NCI-H1048 (cell line): Measurements from ENCODE around the gene MICU1.
A peak's percentile ranks its signal among the peaks of the same experiment; 100 is the strongest.
"Not testable (repeated sequence)": the region's sequence is repeated elsewhere in the genome, so short reads cannot be mapped to it uniquely, and the experiment has no call there.

Experiments
- DNase-seq: peaks from one replicate; lab custom pipeline; 2025; lab: John Stamatoyannopoulos, UW

Gene MICU1

DNA sequence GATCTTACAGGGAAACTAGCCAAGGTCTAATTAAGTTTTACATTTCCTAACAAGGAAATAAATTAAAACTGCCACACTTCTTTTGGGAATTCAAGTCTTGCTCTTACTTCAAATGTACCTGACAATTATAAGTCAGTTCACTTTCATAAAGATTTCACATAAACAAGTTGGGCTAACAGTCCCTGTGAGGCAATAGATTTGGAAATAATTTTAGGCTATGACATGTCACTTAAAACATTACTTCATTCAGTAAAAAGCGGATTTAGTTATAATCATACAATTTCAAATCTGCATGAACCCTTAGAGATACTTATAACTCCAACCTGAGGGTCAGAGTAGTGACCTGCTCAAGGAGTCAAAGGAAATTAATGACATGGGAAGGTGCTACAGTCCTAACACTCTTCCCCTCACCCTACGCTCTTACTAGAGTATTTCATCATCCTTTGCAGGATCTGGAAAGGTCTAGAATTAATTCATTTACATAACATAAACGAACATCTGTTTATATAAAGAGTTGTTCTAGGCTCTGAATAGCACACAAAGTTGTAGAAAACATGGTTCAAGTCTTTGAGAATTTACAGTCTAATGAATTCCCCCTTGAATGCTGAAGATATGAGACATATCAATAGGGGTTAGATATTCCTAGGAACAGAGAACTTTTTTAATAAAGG, 238.8 kb downstream of the MICU1 start:
- no peak for DNase-seq

GRCh38 chr10:72385724-72386123, 240.2 kb downstream of the MICU1 start:
- no peak for DNase-seq

GRCh38 chr10:72384982-72385381, 240.9 kb downstream of the MICU1 start:
- DNase-seq, result not testable (repeated sequence)

GRCh38 chr10:72379776-72380175, 246.1 kb downstream of the MICU1 start:
- DNase-seq, result no peak

DNA sequence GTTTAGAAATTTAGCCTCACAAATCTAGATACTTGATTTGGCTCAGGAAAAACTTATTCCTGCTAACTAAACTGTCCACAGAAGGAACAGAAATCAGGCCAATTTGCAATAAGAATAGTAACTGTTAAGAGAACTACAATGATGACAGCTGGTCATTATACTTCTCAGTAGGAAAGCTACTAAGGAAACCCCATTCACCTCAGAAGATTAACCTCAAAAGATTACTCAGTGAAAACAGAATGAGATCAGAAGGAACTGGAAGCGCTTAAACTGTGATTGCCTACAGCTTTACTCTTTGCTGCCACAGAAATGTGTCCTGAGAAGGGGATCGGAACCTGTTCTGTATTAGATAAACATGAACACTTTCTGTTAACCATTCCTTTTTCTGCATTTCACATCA, 246.8 kb downstream of the MICU1 start:
- no peak for DNase-seq

DNA sequence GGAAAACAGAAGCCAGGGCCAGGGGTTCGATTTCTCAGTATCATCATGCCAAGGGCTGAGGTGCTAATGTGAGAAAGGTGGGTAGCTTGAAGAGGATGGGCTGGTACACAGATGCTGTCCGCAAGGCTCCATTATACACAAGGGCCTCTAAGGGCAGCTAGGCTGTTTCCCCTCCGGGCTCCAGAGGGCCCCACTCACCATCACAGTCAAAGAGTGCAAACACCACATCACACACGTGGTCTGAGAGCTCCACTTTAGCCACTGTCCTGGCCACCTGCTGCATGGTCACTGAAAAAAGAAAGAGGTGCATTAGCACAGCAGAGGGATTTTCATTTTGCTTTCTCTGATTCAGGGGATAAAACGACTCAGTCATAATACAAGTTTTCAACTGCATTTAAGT, 250.3 kb downstream of the MICU1 start:
- no peak for DNase-seq

DNA sequence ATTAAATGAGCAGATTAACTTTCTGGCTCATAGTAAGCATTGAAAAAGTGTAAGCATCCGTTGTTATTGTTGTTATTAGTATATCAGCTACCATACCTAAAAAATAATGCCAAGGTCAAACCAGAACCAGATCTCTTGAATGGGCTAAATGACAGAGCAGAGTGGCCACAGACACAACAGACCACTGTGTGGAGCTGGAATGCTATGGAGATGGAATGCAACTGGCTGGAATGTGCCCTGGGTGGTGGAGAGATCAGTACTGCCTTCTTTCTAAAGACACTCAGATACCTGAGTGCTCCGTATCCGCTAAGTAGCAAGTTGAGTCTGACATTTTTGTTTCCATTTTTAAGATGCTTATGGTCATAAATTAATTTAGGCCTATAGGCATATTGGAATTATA, 250.7 kb downstream of the MICU1 start:
- DNase-seq, result no peak

- no peak for DNase-seq
Observed at GRCh38 chr10:72370201-72370722, 255.6 kb downstream of the MICU1 start.

DNA sequence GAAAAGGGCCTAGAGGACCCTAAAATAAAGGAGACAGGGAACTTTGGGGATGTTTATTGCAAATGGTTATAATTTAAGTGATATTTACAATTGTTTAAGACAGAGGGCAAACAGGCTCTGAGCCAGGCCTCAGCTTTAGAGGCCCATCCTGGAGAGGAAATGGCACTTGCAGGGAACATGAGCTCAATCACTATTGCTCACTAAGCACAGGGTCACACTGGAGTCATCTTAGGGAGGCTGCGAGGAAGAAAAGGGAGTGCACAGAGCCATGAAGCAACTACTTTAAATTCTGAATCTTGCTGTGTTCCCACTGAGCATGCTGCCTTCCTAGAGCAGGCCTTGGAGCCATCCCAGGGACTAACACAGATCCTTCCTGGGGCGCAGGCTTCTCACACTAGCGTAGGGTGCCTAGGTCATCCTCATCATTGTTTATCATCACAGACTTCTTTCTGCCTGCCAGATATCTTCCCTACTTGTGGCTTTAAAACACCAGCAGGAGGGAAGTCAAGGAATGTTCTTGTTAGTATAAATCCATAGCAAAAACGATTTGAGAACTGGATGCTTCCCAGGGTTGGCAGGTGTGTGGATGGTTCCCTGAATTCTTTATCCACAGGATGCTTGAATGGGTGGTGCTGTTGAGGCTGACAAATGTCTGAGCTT, 258.4 kb downstream of the MICU1 start:
- DNase-seq, result no peak

DNA sequence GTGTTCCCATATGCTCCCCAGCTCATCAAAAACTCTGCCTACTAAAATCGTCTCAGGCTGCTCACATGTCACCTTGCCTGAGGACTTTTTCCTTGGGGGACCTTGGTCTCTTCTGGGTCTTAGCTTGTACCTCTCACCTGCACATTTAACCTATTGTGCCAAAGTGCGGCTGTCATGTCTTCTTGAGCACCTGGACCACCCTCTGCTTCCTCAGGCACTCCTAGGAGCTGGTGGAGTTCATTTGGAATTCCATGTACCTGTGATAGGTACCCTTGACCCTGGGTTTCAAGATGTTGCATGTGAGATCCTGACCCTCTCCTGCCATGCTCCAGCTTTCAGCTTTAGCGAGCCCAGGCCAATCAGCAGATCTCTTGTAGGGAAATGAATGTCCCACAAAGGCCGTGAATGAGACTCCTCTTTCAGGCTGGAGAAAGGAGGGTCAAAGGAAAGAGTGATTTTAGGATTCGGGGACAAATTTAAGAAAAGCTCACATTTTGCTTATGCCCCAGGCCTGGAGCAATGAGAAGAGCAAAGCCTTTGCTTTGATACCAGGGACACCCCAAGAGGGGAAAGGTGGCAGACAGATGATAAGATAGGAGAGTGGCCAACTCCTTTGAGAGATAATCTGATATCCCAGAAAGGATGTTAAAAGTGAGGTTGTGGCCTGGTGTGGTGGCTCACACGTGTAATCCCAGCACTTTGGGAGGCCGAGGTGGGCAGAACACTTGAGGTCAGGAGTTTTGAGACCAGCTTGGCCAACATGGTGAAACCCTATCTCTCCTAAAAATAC, 260.6 kb downstream of the MICU1 start:
- DNase-seq, result no peak

- peak; percentile 74 for DNase-seq
Observed at GRCh38 chr10:72364239-72364777, 261.6 kb downstream of the MICU1 start.

- no peak for DNase-seq
Observed at GRCh38 chr10:72356987-72357386, 268.9 kb downstream of the MICU1 start.

DNA sequence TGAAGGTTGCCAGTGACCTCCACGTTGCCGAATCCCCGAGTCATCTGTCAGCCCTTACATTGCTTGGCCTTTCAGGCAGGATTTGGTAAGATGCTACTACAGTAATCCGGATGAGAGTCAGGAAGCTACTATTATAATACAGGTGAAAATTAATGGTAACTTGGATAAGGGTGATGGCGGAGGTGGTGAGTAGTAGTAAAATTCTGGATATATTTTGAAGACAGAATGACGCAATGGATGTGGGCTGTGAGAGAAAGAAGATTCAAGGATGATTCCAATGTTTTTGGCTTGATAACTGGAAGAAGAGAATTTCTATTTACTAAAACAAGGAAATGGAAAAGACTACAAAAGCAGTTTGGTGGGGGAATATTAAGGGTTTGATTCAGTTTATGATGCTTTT, 269.8 kb downstream of the MICU1 start:
- no peak for DNase-seq

DNA sequence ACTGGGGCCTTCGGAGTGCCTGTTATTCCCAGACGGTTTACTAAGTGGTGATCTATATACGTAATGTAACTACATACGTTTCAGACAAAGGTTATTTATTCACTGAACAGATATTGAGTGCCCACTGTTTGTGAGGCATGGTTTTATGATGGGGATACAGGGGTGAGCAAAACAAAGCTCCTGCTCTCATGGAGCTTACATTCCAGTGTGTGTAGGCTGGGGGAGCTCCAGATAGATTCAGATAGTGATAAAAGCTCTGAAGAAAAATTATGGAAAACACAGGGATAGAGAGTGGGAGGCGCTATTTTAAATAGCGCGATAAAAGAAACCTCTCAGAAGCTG, 270.7 kb downstream of the MICU1 start:
- no peak for DNase-seq

DNA sequence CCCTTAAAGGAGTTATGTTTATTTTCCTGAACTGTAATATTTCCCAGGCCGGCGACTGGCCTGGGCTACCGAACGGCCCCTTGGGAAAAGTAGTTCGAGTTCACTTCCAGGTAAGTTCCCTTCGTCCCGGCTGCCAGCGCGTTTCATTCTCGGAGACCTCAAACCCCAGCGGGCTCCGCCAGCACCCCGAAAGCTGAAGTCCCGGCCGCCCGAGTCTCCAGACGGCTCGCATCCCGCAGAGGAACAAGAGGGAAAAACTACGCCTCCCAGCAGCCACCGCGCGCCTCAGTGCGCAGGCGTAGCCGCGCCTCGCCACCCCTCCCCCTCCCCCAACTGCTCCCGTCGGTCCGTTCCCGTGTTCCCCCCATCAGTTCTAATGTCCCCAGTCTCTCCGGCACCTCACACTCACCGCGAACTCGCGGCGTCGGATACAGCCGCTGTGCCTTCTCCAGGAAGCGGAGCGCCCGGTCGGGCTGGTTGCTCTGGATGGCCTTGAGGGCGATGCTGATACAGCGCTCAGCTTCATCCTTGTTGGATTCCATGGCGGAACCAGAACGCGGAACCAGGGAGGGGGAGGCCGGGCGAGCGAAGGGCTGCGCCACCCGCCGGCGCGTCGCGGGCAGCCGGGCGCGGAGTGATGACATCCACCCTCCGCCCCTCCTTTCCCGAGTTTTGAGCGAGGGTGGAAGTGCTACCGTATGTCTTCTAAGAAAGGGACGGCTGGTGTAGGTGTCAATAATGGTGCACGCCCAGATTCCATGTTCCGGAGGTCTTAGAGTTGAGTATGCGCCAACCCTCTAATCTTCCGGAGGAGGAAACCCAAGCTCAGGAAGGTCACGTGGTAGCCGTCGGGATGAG, 271.3 kb downstream of the MICU1 start, which contains the start of gene DNAJB12:
TSS of gene DNAJB12 (minus strand) at position 564 of the 858 bp plus-strand sequence. CDS start at position 542, 22 bp downstream.
- peak; percentile 84 for DNase-seq

DNA sequence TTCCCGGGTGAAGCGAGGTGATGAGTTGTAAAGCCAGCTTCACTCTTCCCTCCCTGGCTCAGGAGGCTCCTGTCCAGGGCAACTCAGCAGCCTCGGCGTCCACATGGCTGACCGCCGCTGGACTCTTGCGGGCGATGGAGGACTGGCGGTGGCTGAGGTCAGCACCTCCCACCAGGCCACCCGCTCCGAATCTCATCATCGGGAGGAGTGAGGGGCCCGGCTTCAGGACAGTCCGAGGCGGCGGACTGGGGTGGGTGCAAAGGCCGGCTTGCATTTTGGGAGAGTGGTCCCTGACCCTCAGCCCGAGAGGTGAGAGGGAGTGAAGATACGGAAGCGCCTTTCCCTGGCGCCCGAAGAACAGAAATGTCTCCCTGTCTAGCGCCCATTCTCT, 271.9 kb downstream of the MICU1 start:
- DNase-seq, result no peak

- no peak for DNase-seq
Observed at GRCh38 chr10:72353028-72353964, 272.6 kb downstream of the MICU1 start.

DNA sequence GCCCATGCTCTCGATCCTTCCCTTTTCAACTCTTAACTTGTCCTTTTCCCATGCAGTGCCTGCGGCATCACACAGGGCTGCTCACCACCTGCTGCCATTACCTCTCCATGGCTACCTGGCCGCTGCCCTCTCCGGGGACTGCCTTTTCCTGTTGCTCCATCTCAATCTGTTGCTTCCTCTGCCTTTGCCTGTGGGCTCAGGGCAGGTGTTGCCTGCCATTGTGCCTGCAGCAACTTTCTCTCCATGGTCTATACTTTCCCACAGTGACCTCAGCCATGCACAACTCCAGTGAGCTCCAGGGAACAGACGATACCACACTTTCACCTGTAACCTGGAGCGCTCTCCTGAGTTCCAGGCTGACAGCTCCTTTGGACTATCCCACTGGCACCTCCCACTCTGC, 274.4 kb downstream of the MICU1 start:
- no peak for DNase-seq

DNA sequence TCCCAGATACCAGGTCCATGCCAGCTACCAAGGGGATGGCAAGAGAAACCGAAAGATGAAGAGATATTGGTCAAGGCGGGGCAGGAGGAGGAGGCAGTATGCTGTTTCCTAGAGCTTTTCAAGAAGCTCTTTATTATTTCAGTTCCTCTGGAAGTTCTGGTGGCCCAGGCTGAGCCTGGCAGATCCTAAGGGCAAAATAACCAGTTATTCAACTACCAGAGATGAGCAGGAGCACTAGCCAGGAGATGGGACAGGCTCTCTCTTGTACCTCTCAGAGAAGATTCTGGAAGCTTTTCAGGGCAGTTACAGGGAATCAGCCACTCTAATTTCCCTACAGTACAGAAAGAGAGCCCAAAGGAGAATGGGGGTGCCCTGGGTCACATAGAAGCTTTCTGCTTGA, 276.4 kb downstream of the MICU1 start:
- DNase-seq, result no peak

DNA sequence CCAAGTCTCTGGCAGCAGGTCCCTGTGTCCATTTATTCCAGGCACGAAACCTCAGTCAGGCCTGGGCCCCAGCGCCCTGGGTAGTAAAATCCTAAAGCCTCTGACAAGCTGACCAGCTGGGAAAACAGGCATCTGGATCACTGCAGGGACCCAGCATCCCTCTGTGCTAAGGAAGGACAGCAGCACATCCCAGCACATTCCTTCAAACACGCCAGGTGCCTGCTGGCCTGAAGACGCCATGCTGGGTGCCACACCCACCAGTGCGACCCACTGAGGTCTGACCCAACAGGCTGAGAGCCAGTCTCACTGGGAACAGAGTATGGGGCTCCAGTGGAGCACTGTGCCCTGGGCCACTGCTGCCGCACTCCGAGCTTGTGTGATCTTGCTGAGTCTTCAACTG, 277.6 kb downstream of the MICU1 start:
- DNase-seq, result no peak

DNA sequence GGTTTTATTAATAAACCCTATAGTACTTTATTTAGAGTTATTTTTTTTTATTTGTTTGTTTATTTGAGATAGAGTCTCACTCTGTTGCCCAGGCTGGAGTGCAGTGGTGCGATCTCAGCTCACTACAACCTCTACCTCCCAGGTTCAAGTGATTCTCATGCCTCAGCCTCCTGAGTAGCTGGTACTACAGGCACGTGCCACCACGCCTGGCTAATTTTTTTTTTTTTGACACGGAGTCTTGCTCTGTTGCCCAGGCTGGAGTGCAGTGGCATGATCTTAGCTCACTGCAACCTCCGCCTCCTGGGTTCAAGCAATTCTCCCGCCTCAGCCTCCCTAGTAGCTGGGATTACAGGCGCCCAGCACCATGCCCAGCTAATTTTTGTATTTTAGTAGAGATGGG, 279.8 kb downstream of the MICU1 start:
- not testable (repeated sequence) for DNase-seq
